Neural progenitor cell (in vitro differentiated cells): ENCODE measurements around the gene CLCN2.

Source experiments
- EZH2 ChIP-seq: fragments of 200-600 bp; sonication (generic); IDR thresholded peaks from 2 replicates; pipeline ENCODE4 v1.6.1; 2017; ENCODE audit warnings: antibody characterized with exemption, mild to moderate bottlenecking, moderate library complexity
- EZH2phosphoT487 ChIP-seq: fragments of 200-600 bp; sonication (generic); IDR thresholded peaks from 2 replicates; pipeline ENCODE4 v1.6.1; 2017; ENCODE audit warnings: antibody characterized with exemption
- TF ChIP-seq, protein P1 (sequence below): fragments of 200-600 bp; sonication (generic); IDR thresholded peaks from 2 replicates; pipeline ENCODE4 v1.5.1; 2017; ENCODE audit warnings: antibody characterized with exemption, mild to moderate bottlenecking

DNA sequence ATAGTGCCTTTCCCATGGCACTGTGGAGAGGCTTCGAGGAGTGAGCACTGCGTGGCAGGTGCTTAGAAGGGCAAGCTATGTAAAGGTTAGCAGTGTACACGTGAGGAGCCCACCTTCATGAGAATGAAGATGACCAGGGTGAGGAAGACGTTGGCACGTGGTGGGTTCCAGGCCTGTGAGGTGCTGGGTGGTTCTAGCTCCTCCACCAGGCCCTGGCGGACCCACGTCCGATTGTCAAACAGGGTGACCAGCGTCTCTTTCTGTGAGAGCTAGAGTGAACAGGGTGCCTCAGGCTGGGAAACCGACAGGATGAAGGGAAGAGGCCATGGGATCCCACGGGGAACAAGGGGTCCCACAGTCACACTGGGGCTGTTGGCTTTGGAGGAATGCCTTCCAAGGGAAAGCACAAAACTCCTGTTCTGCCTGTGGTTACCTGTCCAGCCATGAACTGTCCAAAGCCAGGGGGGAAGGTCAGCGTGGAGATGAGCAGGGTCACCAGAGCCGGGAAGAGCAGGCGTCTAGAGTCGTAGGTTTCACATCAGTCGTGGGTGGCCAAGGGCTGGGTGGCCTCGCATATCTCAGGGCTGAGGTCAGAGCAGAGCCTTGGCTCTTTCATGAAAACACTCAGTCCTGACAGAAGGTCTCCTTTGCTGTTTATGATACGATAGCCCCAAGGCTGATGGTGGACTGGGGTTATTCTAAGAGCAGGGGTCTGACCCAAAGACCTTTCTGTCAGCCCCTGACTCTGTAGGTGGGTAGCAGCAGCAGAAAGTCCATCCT is 6.0 kb downstream of the CLCN2 start:
- TF ChIP-seq, protein P1, sequence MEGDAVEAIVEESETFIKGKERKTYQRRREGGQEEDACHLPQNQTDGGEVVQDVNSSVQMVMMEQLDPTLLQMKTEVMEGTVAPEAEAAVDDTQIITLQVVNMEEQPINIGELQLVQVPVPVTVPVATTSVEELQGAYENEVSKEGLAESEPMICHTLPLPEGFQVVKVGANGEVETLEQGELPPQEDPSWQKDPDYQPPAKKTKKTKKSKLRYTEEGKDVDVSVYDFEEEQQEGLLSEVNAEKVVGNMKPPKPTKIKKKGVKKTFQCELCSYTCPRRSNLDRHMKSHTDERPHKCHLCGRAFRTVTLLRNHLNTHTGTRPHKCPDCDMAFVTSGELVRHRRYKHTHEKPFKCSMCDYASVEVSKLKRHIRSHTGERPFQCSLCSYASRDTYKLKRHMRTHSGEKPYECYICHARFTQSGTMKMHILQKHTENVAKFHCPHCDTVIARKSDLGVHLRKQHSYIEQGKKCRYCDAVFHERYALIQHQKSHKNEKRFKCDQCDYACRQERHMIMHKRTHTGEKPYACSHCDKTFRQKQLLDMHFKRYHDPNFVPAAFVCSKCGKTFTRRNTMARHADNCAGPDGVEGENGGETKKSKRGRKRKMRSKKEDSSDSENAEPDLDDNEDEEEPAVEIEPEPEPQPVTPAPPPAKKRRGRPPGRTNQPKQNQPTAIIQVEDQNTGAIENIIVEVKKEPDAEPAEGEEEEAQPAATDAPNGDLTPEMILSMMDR, result no peak
- TF ChIP-seq EZH2 (no peak), EZH2phosphoT487 (no peak)
